Lower lobe of right lung (tissue), 2 donors: ENCODE measurements around the gene BANF1. TPM values are rescaled to one million over a fixed set of nuclear protein-coding genes. Genes with fewer than 3 reads are reported as not detected.

ENCODE experiments used
- ATAC-seq, 2 donors: fragments of 200-7000 bp; cut with Tn5 transposase; one replicate each; pipeline ENCODE4 v1.9.1; 2020 to 2022; ENCODE audit warnings: mild to moderate bottlenecking in 2 of 2, moderate library complexity in 2 of 2
- DNase-seq: peaks from one replicate; pipeline ENCODE4 v3.0.0-alpha.2; 2020
- H3K27ac ChIP-seq: fragments of 200-600 bp; one replicate; pipeline ENCODE4 v1.8.0; 2022
- H3K27me3 ChIP-seq: fragments of 200-600 bp; one replicate; pipeline ENCODE4 v1.8.0; 2022; ENCODE audit warnings: low read depth
- H3K36me3 ChIP-seq: fragments of 200-600 bp; one replicate; pipeline ENCODE4 v1.8.0; 2022; ENCODE audit warnings: mild to moderate bottlenecking
- H3K4me1 ChIP-seq: fragments of 200-600 bp; one replicate; pipeline ENCODE4 v1.8.0; 2022
- H3K4me3 ChIP-seq: fragments of 200-600 bp; one replicate; pipeline ENCODE4 v1.8.0; 2022; ENCODE audit warnings: mild to moderate bottlenecking
- H3K9me3 ChIP-seq: fragments of 200-600 bp; one replicate; pipeline ENCODE4 v1.8.0; 2022
- intact Hi-C: fragments of 100-400 bp; cut with DNase I; formaldehyde crosslinking; loops from one replicate; pipeline ENCODE4 v1.11.0; 2022
- total RNA-seq: library from RNA; stranded (reverse); fragmentation: NEBNext Ultra II Directional; extraction: Animal tissue kit (Norgen Biotek cat#: 25700); gene quantifications from one replicate; pipeline ENCODE4 v1.2.1, GENCODE V29; 2021
- TF ChIP-seq, protein P1 (sequence below): fragments of 200-600 bp; IDR thresholded peaks from one replicate; pipeline ENCODE4 v1.8.0; 2022; ENCODE audit warnings: antibody characterized with exemption, mild to moderate bottlenecking
- donor health status: DM: no; HTN: yes; CAD: no; lungs with severe emphysema.

BANF1 gene
- total RNA-seq, 1 donor from 2014 or later: 156 TPM

DNA sequence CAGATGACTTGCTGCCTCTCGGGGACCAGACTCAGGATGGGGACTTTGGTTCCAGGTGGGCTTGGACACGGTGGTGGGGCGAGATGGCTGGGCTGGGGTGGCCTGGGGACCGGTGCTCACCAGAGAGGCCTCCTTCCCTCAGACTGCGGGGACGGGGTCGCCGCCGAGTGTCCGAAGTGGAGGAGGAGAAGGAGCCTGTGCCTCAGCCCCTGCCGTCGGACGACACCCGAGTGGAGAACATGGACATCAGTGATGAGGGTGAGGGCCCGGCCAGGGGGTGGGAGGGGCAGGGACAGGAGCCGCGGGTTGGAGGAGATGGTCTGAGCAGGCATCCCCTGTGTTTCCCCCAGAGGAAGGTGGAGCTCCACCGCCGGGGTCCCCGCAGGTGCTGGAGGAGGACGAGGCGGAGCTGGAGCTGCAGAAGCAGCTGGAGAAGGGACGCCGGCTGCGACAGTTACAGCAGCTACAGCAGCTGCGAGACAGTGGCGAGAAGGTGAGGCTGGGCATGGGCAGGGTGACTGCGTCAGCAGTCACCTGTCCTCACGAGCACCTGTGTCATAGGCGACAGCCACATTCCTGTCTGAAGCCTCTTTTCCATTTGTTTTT lies 34.9 kb upstream of the BANF1 start:
- no peak for ATAC-seq
- peaks cover 45% of the 10 kb centered on the region for H3K4me1 ChIP-seq
- peaks cover 81% of the 10 kb centered on the region for H3K36me3 ChIP-seq
- no peak for DNase-seq
- H3K27me3 ChIP-seq: no peaks in the 10 kb centered on the region
- no peak overlapping the region for H3K27ac ChIP-seq
- TF ChIP-seq, protein P1, sequence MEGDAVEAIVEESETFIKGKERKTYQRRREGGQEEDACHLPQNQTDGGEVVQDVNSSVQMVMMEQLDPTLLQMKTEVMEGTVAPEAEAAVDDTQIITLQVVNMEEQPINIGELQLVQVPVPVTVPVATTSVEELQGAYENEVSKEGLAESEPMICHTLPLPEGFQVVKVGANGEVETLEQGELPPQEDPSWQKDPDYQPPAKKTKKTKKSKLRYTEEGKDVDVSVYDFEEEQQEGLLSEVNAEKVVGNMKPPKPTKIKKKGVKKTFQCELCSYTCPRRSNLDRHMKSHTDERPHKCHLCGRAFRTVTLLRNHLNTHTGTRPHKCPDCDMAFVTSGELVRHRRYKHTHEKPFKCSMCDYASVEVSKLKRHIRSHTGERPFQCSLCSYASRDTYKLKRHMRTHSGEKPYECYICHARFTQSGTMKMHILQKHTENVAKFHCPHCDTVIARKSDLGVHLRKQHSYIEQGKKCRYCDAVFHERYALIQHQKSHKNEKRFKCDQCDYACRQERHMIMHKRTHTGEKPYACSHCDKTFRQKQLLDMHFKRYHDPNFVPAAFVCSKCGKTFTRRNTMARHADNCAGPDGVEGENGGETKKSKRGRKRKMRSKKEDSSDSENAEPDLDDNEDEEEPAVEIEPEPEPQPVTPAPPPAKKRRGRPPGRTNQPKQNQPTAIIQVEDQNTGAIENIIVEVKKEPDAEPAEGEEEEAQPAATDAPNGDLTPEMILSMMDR: no peak
- intact Hi-C loops: no loop called here
- no peaks in the 10 kb centered on the region for H3K9me3 ChIP-seq
- no peak overlapping the region for H3K4me3 ChIP-seq

DNA sequence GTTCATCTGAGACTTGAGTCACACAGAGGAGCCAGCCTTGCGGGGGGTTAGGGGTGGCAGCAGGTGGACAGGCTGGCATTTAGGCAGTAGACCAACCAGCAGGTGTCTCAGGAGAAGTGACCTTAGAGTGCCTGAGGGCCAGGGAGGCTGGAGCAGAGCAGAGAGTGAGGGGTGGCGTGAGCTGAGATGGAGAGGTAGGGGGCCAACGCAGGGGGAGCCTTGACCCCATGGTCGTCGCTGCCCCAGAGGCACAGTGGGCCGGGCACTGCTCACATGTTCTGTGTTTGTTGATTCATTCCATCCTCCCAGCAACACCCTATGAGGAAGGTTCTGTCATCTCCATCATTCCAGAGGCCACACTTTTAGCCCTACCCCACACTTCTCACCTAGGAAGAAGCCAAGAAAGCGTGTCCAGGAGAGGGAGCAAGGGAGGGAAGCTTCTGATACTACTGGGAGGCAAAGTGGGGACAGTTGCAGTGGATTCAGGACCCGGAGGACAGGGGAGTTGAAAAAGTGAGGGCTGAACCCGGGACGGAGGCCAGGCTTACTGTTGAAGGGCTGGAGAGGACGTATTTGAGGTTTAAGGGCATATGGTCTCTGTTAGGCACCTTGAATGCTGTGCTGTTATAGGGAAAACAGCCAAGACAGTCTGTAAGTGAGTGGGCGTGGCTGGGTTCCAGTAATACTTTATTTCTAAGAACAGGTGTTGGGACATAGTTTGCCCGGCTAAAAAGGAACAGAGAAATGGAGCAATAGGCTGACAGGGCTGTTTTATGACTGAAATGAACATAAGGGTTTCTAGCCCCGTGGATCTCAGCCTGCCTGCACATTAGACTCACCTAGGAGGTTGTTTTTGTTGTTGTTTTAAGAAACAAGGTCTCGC lies 33.5 kb upstream of the BANF1 start:
- DNase-seq (peak; percentile 66), ATAC-seq (peak; percentile 84 to 90)
- H3K4me1 ChIP-seq: peaks cover 31% of the 10 kb centered on the region
- no peak overlapping the region for H3K4me3 ChIP-seq
- peaks cover 86% of the 10 kb centered on the region for H3K36me3 ChIP-seq
- H3K9me3 ChIP-seq: no peaks in the 10 kb centered on the region
- TF ChIP-seq, protein P1: peak; percentile 11
- no peaks in the 10 kb centered on the region for H3K27me3 ChIP-seq
- peak overlapping the region; percentile 73 for H3K27ac ChIP-seq
- intact Hi-C loops: no loop called here

DNA sequence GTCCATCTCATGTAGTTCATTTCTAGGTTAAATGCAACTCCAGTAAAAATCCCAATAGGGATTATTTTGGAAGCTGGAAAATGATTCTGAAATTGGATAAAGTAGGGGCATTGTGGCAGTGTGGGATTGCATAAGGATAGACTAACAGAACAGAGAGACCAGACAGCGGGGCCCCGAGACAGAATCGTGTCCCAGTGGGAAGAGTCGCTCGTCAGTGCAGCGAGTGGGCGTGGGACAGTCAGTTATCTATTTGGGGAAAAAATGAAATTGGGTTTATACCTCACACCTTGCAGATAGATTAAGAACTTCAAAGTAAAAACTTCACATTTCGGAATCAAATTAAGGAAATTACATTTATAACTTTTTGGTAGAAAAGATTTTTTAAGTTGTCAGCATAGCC lies 30.2 kb upstream of the BANF1 start:
- no peaks in the 10 kb centered on the region for H3K27me3 ChIP-seq
- H3K27ac ChIP-seq: no peak overlapping the region
- TF ChIP-seq, protein P1: no peak
- H3K36me3 ChIP-seq: peaks cover 77% of the 10 kb centered on the region
- no peaks in the 10 kb centered on the region for H3K9me3 ChIP-seq
- intact Hi-C loops: no loop called here
- ATAC-seq (no peak), DNase-seq (no peak)
- peaks cover 25% of the 10 kb centered on the region for H3K4me1 ChIP-seq
- no peak overlapping the region for H3K4me3 ChIP-seq

DNA sequence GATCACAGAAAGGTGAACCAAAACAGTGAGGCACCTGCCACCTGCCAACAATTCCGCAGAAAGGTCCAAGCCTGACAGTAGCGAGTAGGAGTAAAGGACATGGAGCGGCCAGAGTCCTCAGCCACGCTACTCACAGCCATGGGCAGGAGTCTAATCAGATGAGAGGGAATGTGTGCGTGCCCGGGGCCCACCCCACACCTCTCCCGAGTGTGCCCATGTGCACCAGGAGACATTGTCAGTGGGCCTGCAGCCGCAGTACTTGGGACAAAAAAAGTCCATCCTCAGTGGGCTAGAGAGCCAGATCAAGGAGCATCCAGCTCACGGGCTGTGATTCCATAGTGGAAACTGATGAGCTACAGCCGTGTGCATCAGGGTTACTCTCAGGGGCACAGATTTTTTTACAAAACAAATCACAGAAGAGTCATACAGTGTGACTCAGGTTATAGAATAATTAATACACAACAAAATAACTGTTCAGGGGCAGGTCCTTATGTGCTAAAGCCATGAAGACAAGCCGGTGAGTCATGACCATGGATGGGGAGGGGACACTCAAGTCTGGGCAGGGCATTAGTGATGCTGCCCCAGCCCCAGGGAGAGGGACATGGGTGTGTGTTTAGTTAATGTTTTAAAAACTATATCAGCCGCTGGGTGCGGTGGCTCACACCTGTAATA lies 28.7 kb upstream of the BANF1 start:
- Histone ChIP-seq H3K27ac (no peak overlapping the region), H3K4me1 (peaks cover 17% of the 10 kb centered on the region), H3K27me3 (no peaks in the 10 kb centered on the region), H3K36me3 (peaks cover 77% of the 10 kb centered on the region), H3K4me3 (no peak overlapping the region), H3K9me3 (no peaks in the 10 kb centered on the region)
- DNase-seq (no peak), ATAC-seq (no peak)
- TF ChIP-seq, protein P1: no peak
- intact Hi-C loops: no loop called here

DNA sequence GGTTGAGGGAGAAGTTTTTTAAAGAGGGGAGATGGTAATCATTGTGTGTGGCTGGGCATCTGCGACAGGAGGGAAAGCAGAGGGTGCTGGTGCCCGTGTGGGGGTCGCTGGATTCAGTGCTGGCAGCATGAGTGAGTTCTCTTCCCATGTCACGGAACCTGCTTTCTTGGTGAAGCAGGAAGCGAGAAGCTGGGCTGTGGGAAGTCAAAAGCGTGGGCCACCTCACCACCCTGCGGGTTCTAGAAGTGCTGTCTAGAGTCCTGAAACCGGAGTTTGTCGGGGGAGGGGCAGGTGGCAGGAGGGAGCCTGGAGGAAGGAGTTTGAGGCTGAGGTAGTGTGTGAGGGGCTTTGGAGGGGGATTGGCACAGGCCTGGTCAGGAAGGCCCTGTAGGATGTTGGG lies 26.5 kb upstream of the BANF1 start:
- Histone ChIP-seq H3K27ac (no peak overlapping the region), H3K9me3 (no peaks in the 10 kb centered on the region), H3K4me1 (no peaks in the 10 kb centered on the region), H3K4me3 (no peak overlapping the region), H3K36me3 (peaks cover 70% of the 10 kb centered on the region), H3K27me3 (no peaks in the 10 kb centered on the region)
- DNase-seq (no peak), ATAC-seq (no peak)
- intact Hi-C loops: no loop called here
- TF ChIP-seq, protein P1: no peak
